ENCODE measurements around the gene VRK3. TPM values are rescaled to one million over a fixed set of nuclear protein-coding genes. Genes with fewer than 3 reads are reported as not detected.
"Not testable (repeated sequence)": the region's sequence is repeated elsewhere in the genome, so short reads cannot be mapped to it uniquely, and the experiment has no call there.

The VRK3 gene
- total RNA-seq, 1 donor from 2014 or later, result 60.8 TPM

GRCh38 chr19:49978324-49978723 lies 46.8 kb downstream of the VRK3 start:
- intact Hi-C loops (cut with micrococcal nuclease), result no loop called here
- no peaks in the 10 kb centered on the region for H3K4me1 Mint-ChIP-seq (ENCODE audit: low read depth)
- no peak overlapping the region for H3K27ac Mint-ChIP-seq
- peaks cover 11% of the 10 kb centered on the region for H3K36me3 Mint-ChIP-seq (ENCODE audit: low read depth)
- no peaks in the 10 kb centered on the region for H3K27me3 Mint-ChIP-seq (ENCODE audit: low read depth)
- no peak for DNase-seq (ENCODE audit: low spot score)
- no peak overlapping the region for H3K4me3 Mint-ChIP-seq (ENCODE audit: low read depth)
- no peaks in the 10 kb centered on the region for H3K9me3 Mint-ChIP-seq

- intact Hi-C loops (cut with micrococcal nuclease), result no loop called here
- no peak overlapping the region for H3K4me3 Mint-ChIP-seq (ENCODE audit: low read depth)
- peaks cover 11% of the 10 kb centered on the region for H3K36me3 Mint-ChIP-seq (ENCODE audit: low read depth)
- no peaks in the 10 kb centered on the region for H3K9me3 Mint-ChIP-seq
- no peak for DNase-seq (ENCODE audit: low spot score)
- no peaks in the 10 kb centered on the region for H3K27me3 Mint-ChIP-seq (ENCODE audit: low read depth)
- no peaks in the 10 kb centered on the region for H3K4me1 Mint-ChIP-seq (ENCODE audit: low read depth)
- H3K27ac Mint-ChIP-seq, result no peak overlapping the region
Observed at GRCh38 chr19:49977881-49978280, 47.3 kb downstream of the VRK3 start.

GRCh38 chr19:49977076-49977475 lies 48.1 kb downstream of the VRK3 start:
- no peaks in the 10 kb centered on the region for H3K9me3 Mint-ChIP-seq
- no peak overlapping the region for H3K4me3 Mint-ChIP-seq (ENCODE audit: low read depth)
- no peaks in the 10 kb centered on the region for H3K27me3 Mint-ChIP-seq (ENCODE audit: low read depth)
- intact Hi-C loops (cut with micrococcal nuclease), result no loop called here
- H3K4me1 Mint-ChIP-seq (ENCODE audit: low read depth), result no peaks in the 10 kb centered on the region
- peaks cover 7% of the 10 kb centered on the region for H3K36me3 Mint-ChIP-seq (ENCODE audit: low read depth)
- no peak for DNase-seq (ENCODE audit: low spot score)
- no peak overlapping the region for H3K27ac Mint-ChIP-seq

DNA sequence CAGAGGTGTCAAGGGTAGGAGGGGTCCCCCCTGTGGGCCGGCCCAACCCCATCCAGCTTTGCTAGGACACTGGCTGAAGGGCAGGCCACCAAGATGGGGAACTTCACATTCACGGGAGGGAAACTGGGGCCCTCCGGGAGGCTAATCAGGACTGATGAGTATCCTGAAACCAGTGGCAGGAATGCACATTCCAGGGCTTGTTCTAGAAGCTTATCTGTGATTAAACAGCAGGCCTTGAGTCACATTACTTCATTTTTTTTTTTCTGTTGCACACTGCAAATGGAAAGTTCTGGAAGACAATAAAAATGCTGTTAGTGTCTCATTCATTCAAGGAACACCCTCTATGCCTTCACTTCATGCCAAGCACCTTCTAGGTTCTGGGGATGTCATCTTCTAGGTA lies 48.7 kb downstream of the VRK3 start:
- Mint-ChIP-seq H3K27me3 (ENCODE audit: low read depth) (no peaks in the 10 kb centered on the region), H3K36me3 (ENCODE audit: low read depth) (peaks cover 3% of the 10 kb centered on the region)

DNA sequence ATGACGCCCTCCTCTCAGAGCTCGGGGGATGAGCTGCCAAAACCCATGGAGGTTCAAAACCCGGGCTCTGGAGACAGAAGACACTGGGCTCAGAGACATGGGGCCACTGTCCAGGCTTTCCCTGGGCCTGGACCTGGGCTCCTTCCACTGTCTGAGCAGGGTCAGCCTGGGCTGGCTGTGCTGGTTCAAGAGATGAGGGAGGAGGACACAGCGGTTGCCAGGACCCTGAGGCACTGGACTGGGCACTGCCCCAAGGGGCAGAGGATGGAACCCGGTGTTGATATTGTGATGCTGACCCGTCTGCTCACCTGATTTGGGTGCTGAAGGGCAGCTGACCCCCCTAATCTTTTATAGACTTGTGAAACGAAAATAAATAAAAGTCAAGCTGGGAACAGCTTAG lies 50.1 kb downstream of the VRK3 start:
- H3K9me3 Mint-ChIP-seq, result no peaks in the 10 kb centered on the region
- H3K27me3 Mint-ChIP-seq (ENCODE audit: low read depth), result no peaks in the 10 kb centered on the region
- H3K27ac Mint-ChIP-seq, result no peak overlapping the region

More for the DNA sequence above, 48.7 kb downstream of the VRK3 start:
- Mint-ChIP-seq H3K9me3 (no peaks in the 10 kb centered on the region), H3K27ac (no peak overlapping the region), H3K4me3 (ENCODE audit: low read depth) (no peak overlapping the region), H3K4me1 (ENCODE audit: low read depth) (no peaks in the 10 kb centered on the region)
- intact Hi-C loops (cut with micrococcal nuclease), result no loop called here
- DNase-seq (ENCODE audit: low spot score), result no peak

GRCh38 chr19:49973987-49974386 lies 51.2 kb downstream of the VRK3 start:
- no peak overlapping the region for H3K27ac Mint-ChIP-seq
- H3K27me3 Mint-ChIP-seq (ENCODE audit: low read depth), result no peaks in the 10 kb centered on the region
- H3K4me3 Mint-ChIP-seq (ENCODE audit: low read depth), result no peak overlapping the region
- H3K9me3 Mint-ChIP-seq, result no peaks in the 10 kb centered on the region
- no peak for DNase-seq (ENCODE audit: low spot score)
- peaks cover 3% of the 10 kb centered on the region for H3K36me3 Mint-ChIP-seq (ENCODE audit: low read depth)
- intact Hi-C loops (cut with micrococcal nuclease), result no loop called here
- H3K4me1 Mint-ChIP-seq (ENCODE audit: low read depth), result no peaks in the 10 kb centered on the region

More for the DNA sequence above, 50.1 kb downstream of the VRK3 start:
- no peak overlapping the region for H3K4me3 Mint-ChIP-seq (ENCODE audit: low read depth)
- no peak for DNase-seq (ENCODE audit: low spot score)
- intact Hi-C loops (cut with micrococcal nuclease), result no loop called here
- no peaks in the 10 kb centered on the region for H3K4me1 Mint-ChIP-seq (ENCODE audit: low read depth)
- peaks cover 3% of the 10 kb centered on the region for H3K36me3 Mint-ChIP-seq (ENCODE audit: low read depth)

- Mint-ChIP-seq H3K4me3 (ENCODE audit: low read depth) (no peak overlapping the region), H3K36me3 (ENCODE audit: low read depth) (peaks cover 3% of the 10 kb centered on the region), H3K9me3 (no peaks in the 10 kb centered on the region), H3K27ac (no peak overlapping the region), H3K4me1 (ENCODE audit: low read depth) (no peaks in the 10 kb centered on the region), H3K27me3 (ENCODE audit: low read depth) (no peaks in the 10 kb centered on the region)
- no peak for DNase-seq (ENCODE audit: low spot score)
- intact Hi-C loops (cut with micrococcal nuclease), result no loop called here
Observed at GRCh38 chr19:49972841-49973240, 52.3 kb downstream of the VRK3 start.

DNA sequence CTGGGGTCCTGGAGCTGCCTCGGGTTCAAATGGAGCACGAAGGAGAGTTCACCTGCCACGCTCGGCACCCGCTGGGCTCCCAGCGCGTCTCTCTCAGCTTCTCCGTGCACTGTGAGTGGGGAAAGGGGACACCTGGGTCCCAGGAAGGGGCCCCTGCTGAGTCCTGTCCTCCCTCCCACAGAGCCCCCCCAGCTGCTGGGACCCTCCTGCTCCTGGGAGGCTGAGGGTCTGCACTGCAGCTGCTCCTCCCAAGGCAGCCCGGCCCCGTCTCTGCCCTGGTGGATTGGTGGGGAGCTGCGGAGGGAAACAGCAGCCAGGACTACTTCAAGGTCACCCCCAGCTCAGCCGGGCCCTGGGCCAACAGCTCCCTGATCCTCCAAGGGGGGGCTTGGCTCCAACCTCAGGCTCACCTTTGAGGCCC lies 53.2 kb downstream of the VRK3 start:
- H3K4me1 Mint-ChIP-seq (ENCODE audit: low read depth), result no peaks in the 10 kb centered on the region
- H3K36me3 Mint-ChIP-seq (ENCODE audit: low read depth), result peaks cover 3% of the 10 kb centered on the region
- H3K27me3 Mint-ChIP-seq (ENCODE audit: low read depth), result no peaks in the 10 kb centered on the region
- H3K9me3 Mint-ChIP-seq, result no peaks in the 10 kb centered on the region
- intact Hi-C loops (cut with micrococcal nuclease), result no loop called here
- DNase-seq (ENCODE audit: low spot score), result no peak
- no peak overlapping the region for H3K27ac Mint-ChIP-seq
- H3K4me3 Mint-ChIP-seq (ENCODE audit: low read depth), result no peak overlapping the region

DNA sequence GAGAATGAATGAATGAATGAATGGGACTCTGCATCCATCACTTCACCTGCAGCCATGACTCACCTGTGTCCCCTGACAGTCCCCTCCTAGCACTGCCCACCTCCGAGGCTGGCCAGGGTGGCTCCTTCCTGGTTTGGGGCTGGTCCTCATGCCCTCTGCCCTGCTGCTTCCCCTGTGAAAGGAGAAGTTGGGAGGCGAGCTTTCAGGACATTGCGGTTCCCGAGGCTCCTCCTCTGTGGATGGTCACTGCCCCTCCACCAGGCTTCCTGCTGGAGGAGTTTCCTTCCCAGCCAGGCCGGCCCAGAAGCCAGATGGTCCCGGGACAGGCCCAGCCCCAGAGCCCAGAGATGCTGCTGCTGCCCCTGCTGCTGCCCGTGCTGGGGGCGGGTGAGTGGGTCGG lies 55.8 kb downstream of the VRK3 start:
- H3K27ac Mint-ChIP-seq; H3K4me3 Mint-ChIP-seq (ENCODE audit: low read depth); H3K36me3 Mint-ChIP-seq (ENCODE audit: low read depth); H3K9me3 Mint-ChIP-seq; intact Hi-C loops (cut with micrococcal nuclease); DNase-seq (ENCODE audit: low spot score); H3K27me3 Mint-ChIP-seq (ENCODE audit: low read depth); H3K4me1 Mint-ChIP-seq (ENCODE audit: low read depth): not testable (repeated sequence)

GRCh38 chr19:49968279-49968922 lies 56.8 kb downstream of the VRK3 start:
- H3K4me3 Mint-ChIP-seq (ENCODE audit: low read depth), result no peak overlapping the region
- intact Hi-C loops (cut with micrococcal nuclease), result no loop called here

GRCh38 chr19:49960980-49961379 lies 64.2 kb downstream of the VRK3 start, which contains the start of gene SIGLEC11:
TSS of gene SIGLEC11 (minus strand) at chr19:49961172. CDS start at chr19:49961081, 91 bp downstream.
- intact Hi-C loops (cut with micrococcal nuclease), result not testable (repeated sequence)

More at GRCh38 chr19:49968279-49968922, 56.8 kb downstream of the VRK3 start:
- no peaks in the 10 kb centered on the region for H3K36me3 Mint-ChIP-seq (ENCODE audit: low read depth)
- no peaks in the 10 kb centered on the region for H3K27me3 Mint-ChIP-seq (ENCODE audit: low read depth)
- H3K9me3 Mint-ChIP-seq, result no peaks in the 10 kb centered on the region
- no peak for DNase-seq (ENCODE audit: low spot score)
- no peaks in the 10 kb centered on the region for H3K4me1 Mint-ChIP-seq (ENCODE audit: low read depth)
- no peak overlapping the region for H3K27ac Mint-ChIP-seq

GRCh38 chr19:49959892-49960291 lies 65.3 kb downstream of the VRK3 start:
- H3K4me1 Mint-ChIP-seq (ENCODE audit: low read depth); H3K27me3 Mint-ChIP-seq (ENCODE audit: low read depth); intact Hi-C loops (cut with micrococcal nuclease); H3K9me3 Mint-ChIP-seq; H3K36me3 Mint-ChIP-seq (ENCODE audit: low read depth); H3K27ac Mint-ChIP-seq; H3K4me3 Mint-ChIP-seq (ENCODE audit: low read depth); DNase-seq (ENCODE audit: low spot score): not testable (repeated sequence)

More at GRCh38 chr19:49960980-49961379, 64.2 kb downstream of the VRK3 start, which contains the start of gene SIGLEC11:
- H3K4me3 Mint-ChIP-seq (ENCODE audit: low read depth); H3K4me1 Mint-ChIP-seq (ENCODE audit: low read depth); H3K9me3 Mint-ChIP-seq; H3K27me3 Mint-ChIP-seq (ENCODE audit: low read depth); DNase-seq (ENCODE audit: low spot score); H3K27ac Mint-ChIP-seq; H3K36me3 Mint-ChIP-seq (ENCODE audit: low read depth): not testable (repeated sequence)

- H3K9me3 Mint-ChIP-seq; H3K27me3 Mint-ChIP-seq (ENCODE audit: low read depth); DNase-seq (ENCODE audit: low spot score); H3K36me3 Mint-ChIP-seq (ENCODE audit: low read depth); H3K4me3 Mint-ChIP-seq (ENCODE audit: low read depth); H3K27ac Mint-ChIP-seq; H3K4me1 Mint-ChIP-seq (ENCODE audit: low read depth); intact Hi-C loops (cut with micrococcal nuclease): not testable (repeated sequence)
Observed at GRCh38 chr19:49958596-49958995, 66.6 kb downstream of the VRK3 start.

All from activated T-helper 2 cell treated with anti-CD3 and anti-CD28 coated beads, Interferon-gamma antibody, Interleukin-2, Interleukin-4, amounts not matched to agents 10 μg/mL and 5 μg/mL and 100 μg/mL, durations not matched to agents 14 hours and 24 hours and 36 hours (primary cell).